HepG2 (cell line): Measurements from ENCODE around the gene RSPH1. TPM values are rescaled to one million over a fixed set of nuclear protein-coding genes. Genes with fewer than 3 reads are reported as not detected.

Experiments used
- ATAC-seq: fragments of 200-7000 bp; cut with Tn5 transposase; 3 replicates; pipeline ENCODE4 v1.9.1; 2020; ENCODE audit warnings: mild to moderate bottlenecking, moderate library complexity
- BruUV-seq: library from RNA; stranded (reverse); fragments of 400-500 nt; replicated peaks from 2 replicates; lab custom pipeline; 2021; lab: Mats Ljungman, UMichigan
- CTCF ChIA-PET: fragments of 300-600 bp; formaldehyde crosslinking; extraction: SDS; loops from one replicate; lab custom pipeline; 2021; ENCODE audit warnings: low total read pairs, inconsistent platforms, low intra/inter-chr PET ratio; lab: Yijun Ruan, JAX
- POLR2A ChIA-PET: fragments of 350-600 bp; sonication (Branson Sonifier 250); formaldehyde crosslinking; loops from one replicate; lab custom pipeline; 2020; ENCODE audit warnings: antibody characterized with exemption, inconsistent platforms; lab: Yijun Ruan, JAX
- DNase-seq: peaks from one replicate; pipeline ENCODE4 v3.0.0-alpha.2; 2015; ENCODE audit warnings: low spot score
- FAIRE-seq: peaks from 3 replicates; lab custom pipeline; 2011; peaks lifted over from hg19 to GRCh38; lab: Jason Lieb, UNC
- H2AFZ ChIP-seq: one replicate; pipeline ENCODE4 v1.6.1; 2011; ENCODE audit warnings: low read length, inconsistent platforms
- H3K27ac ChIP-seq: fragments of 300-600 bp; 3 replicates; pipeline ENCODE4 v1.8.0; 2011; ENCODE audit warnings: mixed run types, mild to moderate bottlenecking, mixed read lengths, low read length, inconsistent platforms; ENCODE audit not compliant: insufficient read depth; ENCODE audit errors: extremely low read length
- H3K27me3 ChIP-seq, 2 experiments: fragments of 200-600 bp in 1 of 2; 2 replicates in 1 of 2; 3 replicates in 1 of 2; pipeline versions ENCODE4 v1.6.0 to v1.8.0; 2011; ENCODE audit warnings: low read length in 2 of 2, mild to moderate bottlenecking in 2 of 2, moderate library complexity in 2 of 2, inconsistent platforms in 1 of 2; ENCODE audit not compliant: insufficient read depth in 2 of 2, control insufficient read depth in 1 of 2
- H3K36me3 ChIP-seq, 2 experiments: fragments of 200-600 bp in 1 of 2; replicated peaks in 1 of 2; 2 replicates in 1 of 2; 3 replicates in 1 of 2; pipeline versions ENCODE4 v1.5.1 to v1.8.0; 2011; ENCODE audit warnings: low read length in 2 of 2, inconsistent platforms in 1 of 2; ENCODE audit not compliant: insufficient read depth in 2 of 2, control insufficient read depth in 1 of 2
- H3K4me1 ChIP-seq: 2 replicates; pipeline ENCODE4 v1.5.1; 2012; ENCODE audit warnings: low read length, inconsistent platforms; ENCODE audit not compliant: insufficient read depth
- H3K4me2 ChIP-seq: 2 replicates; pipeline ENCODE4 v1.6.0; 2011; ENCODE audit warnings: low read depth, low read length, inconsistent platforms
- H3K4me3 ChIP-seq, 3 experiments: fragments of 200-600 bp in 1 of 3; sonication (generic), shearing (Covaris generic) in 1 of 3; replicated peaks in 1 of 3; 2 replicates each; pipeline ENCODE4 v1.5.1; 2011 to 2016; ENCODE audit warnings: low read length in 3 of 3, inconsistent platforms in 2 of 3, low read depth in 2 of 3, mild to moderate bottlenecking in 2 of 3, control low read depth in 1 of 3, mixed read lengths in 1 of 3; ENCODE audit not compliant: insufficient read depth in 1 of 3
- H3K79me2 ChIP-seq: one replicate; pipeline ENCODE4 v1.6.1; 2011; ENCODE audit warnings: low read length, inconsistent platforms; ENCODE audit not compliant: insufficient read depth
- H3K9ac ChIP-seq: 2 replicates; pipeline ENCODE4 v1.6.0; 2011; ENCODE audit warnings: mild to moderate bottlenecking, low read depth, low read length, inconsistent platforms; ENCODE audit not compliant: insufficient read depth
- H3K9me3 ChIP-seq: 2 replicates; pipeline ENCODE4 v1.5.1; 2012; ENCODE audit warnings: mild to moderate bottlenecking, low read length
- H4K20me1 ChIP-seq: 2 replicates; pipeline ENCODE4 v1.6.0; 2011; ENCODE audit warnings: inconsistent platforms, mild to moderate bottlenecking, low read length, moderate library complexity; ENCODE audit not compliant: insufficient read depth
- FOXM1 ChIP-seq: sonication (generic); formaldehyde crosslinking; IDR thresholded peaks from 2 replicates; pipeline ENCODE4 v1.5.0; 2020; ENCODE audit warnings: missing genetic modification reagents
- HOXD1 ChIP-seq: sonication (generic); formaldehyde crosslinking; IDR thresholded peaks from 2 replicates; pipeline ENCODE4 v1.5.0; 2020; ENCODE audit warnings: missing genetic modification reagents
- TCF7 ChIP-seq: sonication (generic); IDR thresholded peaks from 2 replicates; pipeline ENCODE4 v1.6.1; 2016; ENCODE audit warnings: antibody characterized with exemption, low read depth
- ZKSCAN8 ChIP-seq: IDR thresholded peaks from 2 replicates; pipeline ENCODE4 v1.6.1; 2016; ENCODE audit warnings: borderline replicate concordance, missing genetic modification reagents, missing compliant biosample characterization
- WGBS: methylation state at CpG from one replicate; pipeline ENCODE4 v1.1.6; 2017; ENCODE audit warnings: low lambda C conversion rate; 5-methylcytosine and 5-hydroxymethylcytosine counted together
- in situ Hi-C: cut with HindIII; loops from 2 replicates; pipeline ENCODE4 v1.10.0; 2017; ENCODE audit warnings: low pct_unique_long_range_greater_than_20kb; ENCODE audit not compliant: extremely low pct_ligation_motif_present
- intact Hi-C: fragments of 100-400 bp; cut with micrococcal nuclease; formaldehyde crosslinking; loops from one replicate; pipeline ENCODE4 v1.10.0; 2022; ENCODE audit not compliant: unreplicated experiment
- polyA plus RNA-seq, 8 experiments: library from polyadenylated mRNA; depleted of rRNA in 3 of 8; stranded (reverse) in 7 of 8; unstranded in 1 of 8; fragments of >200 nt; fragmentation: Illumina TruSeq in 4 of 8; extraction: Trizol in 4 of 8; gene quantifications; 2 replicates each; pipeline versions ENCODE4 v1.2.1 to v1.2.3, GENCODE V29; 2011 to 2016; ENCODE audit warnings: low read depth in 4 of 8, missing spikeins in 1 of 8, mixed read lengths in 1 of 8; ENCODE audit not compliant: insufficient read depth in 1 of 8
- total RNA-seq, 5 experiments: library from RNA; depleted of rRNA; stranded (reverse); fragments of >200 nt; fragmentation: Illumina TruSeq; extraction: Trizol; gene quantifications; 2 replicates each; pipeline ENCODE4 v1.2.3, GENCODE V29; 2016; ENCODE audit warnings: low read depth in 1 of 5
- TF ChIP-seq, protein P1 (sequence below): sonication (generic); formaldehyde crosslinking; IDR thresholded peaks from 2 replicates; pipeline ENCODE4 v1.8.0; 2022; ENCODE audit warnings: missing genetic modification reagents, low read depth, mild to moderate bottlenecking, borderline replicate concordance
- TF ChIP-seq, protein P2 (sequence below): sonication (generic); formaldehyde crosslinking; IDR thresholded peaks from 2 replicates; pipeline ENCODE4 v1.4.0; 2020; ENCODE audit warnings: mild to moderate bottlenecking, missing genetic modification reagents

Gene RSPH1
- total and polyA plus RNA-seq, 2 of the 13 experiments (the other 11 are each of a cell fraction or from before 2014, with no cell fraction given) = not detected

DNA sequence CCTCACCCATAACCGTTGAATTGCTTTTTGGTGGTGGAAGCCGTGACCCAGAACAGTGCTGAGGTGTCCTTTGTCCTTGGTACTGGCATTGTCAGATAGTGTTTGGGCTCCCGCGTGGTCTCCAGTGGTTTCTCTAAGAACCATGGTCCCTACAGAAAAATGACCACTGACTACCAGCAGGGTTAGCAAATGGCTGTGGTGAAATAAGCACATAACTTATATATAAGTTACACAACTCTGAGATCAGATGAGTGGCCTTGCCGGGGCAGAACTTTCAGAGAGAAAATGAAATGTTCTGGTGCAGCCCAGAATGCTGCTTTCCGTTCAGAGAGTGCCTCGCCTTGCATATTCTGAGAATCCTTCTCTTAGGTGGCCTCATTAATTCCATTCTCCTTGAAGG lies 22.6 kb upstream of the RSPH1 start:
- H3K27me3 ChIP-seq = peaks cover 5 to 28% of the 10 kb centered on the region in 2 experiments
- FAIRE-seq (no peak), ATAC-seq (no peak), DNase-seq (no peak)
- peaks cover 10% of the 10 kb centered on the region; the same call in 1 of the 2 replicates for H3K4me1 ChIP-seq
- H3K27ac ChIP-seq = no peak overlapping the region
- H4K20me1 ChIP-seq = no peaks in the 10 kb centered on the region
- 56% methylated on average over 7 of the region's 7 CpGs for WGBS
- H3K4me2 ChIP-seq = no peak overlapping the region
- POLR2A ChIA-PET = no interaction called here
- H3K9ac ChIP-seq = no peak overlapping the region
- H3K36me3 ChIP-seq = no peaks in the 10 kb centered on the region
- intact Hi-C loops = no loop called here
- TF ChIP-seq, protein P1, sequence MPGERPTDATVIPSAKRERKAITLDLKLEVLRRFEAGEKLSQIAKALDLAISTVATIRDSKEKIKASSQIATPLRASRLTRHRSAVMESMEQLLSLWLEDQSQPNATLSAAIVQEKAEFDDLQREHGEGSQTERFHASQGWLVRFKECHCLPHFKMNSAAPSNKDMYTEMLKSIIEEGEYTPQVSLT = no peak
- TF ChIP-seq TCF7 (no peak), ZKSCAN8 (CRISPR knock-in tag) (no peak), FOXM1 (CRISPR knock-in tag) (no peak), HOXD1 (CRISPR knock-in tag) (no peak)
- TF ChIP-seq, protein P2, sequence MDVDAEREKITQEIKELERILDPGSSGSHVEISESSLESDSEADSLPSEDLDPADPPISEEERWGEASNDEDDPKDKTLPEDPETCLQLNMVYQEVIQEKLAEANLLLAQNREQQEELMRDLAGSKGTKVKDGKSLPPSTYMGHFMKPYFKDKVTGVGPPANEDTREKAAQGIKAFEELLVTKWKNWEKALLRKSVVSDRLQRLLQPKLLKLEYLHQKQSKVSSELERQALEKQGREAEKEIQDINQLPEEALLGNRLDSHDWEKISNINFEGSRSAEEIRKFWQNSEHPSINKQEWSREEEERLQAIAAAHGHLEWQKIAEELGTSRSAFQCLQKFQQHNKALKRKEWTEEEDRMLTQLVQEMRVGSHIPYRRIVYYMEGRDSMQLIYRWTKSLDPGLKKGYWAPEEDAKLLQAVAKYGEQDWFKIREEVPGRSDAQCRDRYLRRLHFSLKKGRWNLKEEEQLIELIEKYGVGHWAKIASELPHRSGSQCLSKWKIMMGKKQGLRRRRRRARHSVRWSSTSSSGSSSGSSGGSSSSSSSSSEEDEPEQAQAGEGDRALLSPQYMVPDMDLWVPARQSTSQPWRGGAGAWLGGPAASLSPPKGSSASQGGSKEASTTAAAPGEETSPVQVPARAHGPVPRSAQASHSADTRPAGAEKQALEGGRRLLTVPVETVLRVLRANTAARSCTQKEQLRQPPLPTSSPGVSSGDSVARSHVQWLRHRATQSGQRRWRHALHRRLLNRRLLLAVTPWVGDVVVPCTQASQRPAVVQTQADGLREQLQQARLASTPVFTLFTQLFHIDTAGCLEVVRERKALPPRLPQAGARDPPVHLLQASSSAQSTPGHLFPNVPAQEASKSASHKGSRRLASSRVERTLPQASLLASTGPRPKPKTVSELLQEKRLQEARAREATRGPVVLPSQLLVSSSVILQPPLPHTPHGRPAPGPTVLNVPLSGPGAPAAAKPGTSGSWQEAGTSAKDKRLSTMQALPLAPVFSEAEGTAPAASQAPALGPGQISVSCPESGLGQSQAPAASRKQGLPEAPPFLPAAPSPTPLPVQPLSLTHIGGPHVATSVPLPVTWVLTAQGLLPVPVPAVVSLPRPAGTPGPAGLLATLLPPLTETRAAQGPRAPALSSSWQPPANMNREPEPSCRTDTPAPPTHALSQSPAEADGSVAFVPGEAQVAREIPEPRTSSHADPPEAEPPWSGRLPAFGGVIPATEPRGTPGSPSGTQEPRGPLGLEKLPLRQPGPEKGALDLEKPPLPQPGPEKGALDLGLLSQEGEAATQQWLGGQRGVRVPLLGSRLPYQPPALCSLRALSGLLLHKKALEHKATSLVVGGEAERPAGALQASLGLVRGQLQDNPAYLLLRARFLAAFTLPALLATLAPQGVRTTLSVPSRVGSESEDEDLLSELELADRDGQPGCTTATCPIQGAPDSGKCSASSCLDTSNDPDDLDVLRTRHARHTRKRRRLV (CRISPR knock-in tag) = no peak
- in situ Hi-C loops = no loop called here
- no peaks in the 10 kb centered on the region for H3K9me3 ChIP-seq
- H3K79me2 ChIP-seq = no peaks in the 10 kb centered on the region
- CTCF ChIA-PET = no interaction called here
- no peak overlapping the region for H3K4me3 ChIP-seq
- no peak overlapping the region for H2AFZ ChIP-seq
- no TSS peak for BruUV-seq
